ENCODE data around the gene GPR4. TPM values are rescaled to one million over a fixed set of nuclear protein-coding genes. Genes with fewer than 3 reads are reported as not detected.

The GPR4 gene
- polyA plus RNA-seq, 1 donor from 2014 or later: 0.25 TPM

DNA sequence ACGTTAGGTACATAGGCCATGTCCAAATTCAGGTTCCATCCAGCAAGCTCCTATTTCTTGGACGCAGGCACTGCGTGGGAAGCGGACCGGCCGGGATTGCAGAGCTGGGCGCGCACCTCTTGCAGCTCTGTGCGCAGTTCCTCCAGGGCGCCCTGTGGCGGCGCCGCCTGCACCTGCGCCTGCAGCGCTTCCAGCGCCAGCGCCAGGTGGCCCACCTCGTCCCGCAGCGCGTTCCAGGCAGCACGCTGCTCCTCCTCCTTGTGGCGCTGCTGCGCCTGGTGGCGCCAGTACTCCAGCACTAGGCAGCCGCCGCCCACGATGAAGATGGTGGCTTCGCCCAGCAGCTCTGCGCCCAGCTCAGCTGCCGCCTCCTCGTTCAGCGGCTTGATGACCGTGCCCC, 48.5 kb downstream of the GPR4 start:
- TF ChIP-seq MXI1 (conservative IDR thresholded peaks at IDR 0.05; ENCODE audit: poor library complexity, severe bottlenecking): no peak
- no peak for TF ChIP-seq SMC3 (conservative IDR thresholded peaks at IDR 0.05; ENCODE audit: poor library complexity)
- no peak for TF ChIP-seq TAF1 (IDR thresholded peaks at IDR 0.05; ENCODE audit: low read depth)
- TF ChIP-seq EZH2 (IDR thresholded peaks at IDR 0.05; ENCODE audit: borderline replicate concordance, insufficient read depth, low read length, poor library complexity, severe bottlenecking): no peak
- TF ChIP-seq EP300 (conservative IDR thresholded peaks at IDR 0.05; ENCODE audit: poor library complexity, severe bottlenecking): no peak
- no peak for TF ChIP-seq POLR2AphosphoS5 (IDR thresholded peaks at IDR 0.05)
- TF ChIP-seq REST (IDR thresholded peaks at IDR 0.05; ENCODE audit: borderline replicate concordance): no peak
- TF ChIP-seq RAD21 (conservative IDR thresholded peaks at IDR 0.05): no peak
- Histone ChIP-seq H3K79me2 (replicated peaks; ENCODE audit: insufficient read depth, low read length) (no peaks in the 10 kb centered on the region), H3K9me3 (ENCODE audit: low read length) (no peaks in the 10 kb centered on the region), H3K36me3 (ENCODE audit: insufficient read depth, low read length) (no peaks in the 10 kb centered on the region), H3K4me3 (ENCODE audit: low read length) (no peak overlapping the region), H3K9me2 (ENCODE audit: insufficient read depth, low read length) (no peaks in the 10 kb centered on the region), H4K20me1 (ENCODE audit: insufficient read depth) (no peaks in the 10 kb centered on the region), H3F3A (ENCODE audit: insufficient read depth, low read length, poor library complexity, severe bottlenecking) (no peaks in the 10 kb centered on the region), H3K9ac (ENCODE audit: low read length) (no peak overlapping the region), H3K27ac (ENCODE audit: low read length) (no peak overlapping the region), H2AFZ (ENCODE audit: low read depth, low read length) (no peak overlapping the region), H3K27me3 (ENCODE audit: insufficient read depth, low read depth, low read length) (no peaks in the 10 kb centered on the region), H3K4me2 (ENCODE audit: low read length) (no peak overlapping the region)

DNA sequence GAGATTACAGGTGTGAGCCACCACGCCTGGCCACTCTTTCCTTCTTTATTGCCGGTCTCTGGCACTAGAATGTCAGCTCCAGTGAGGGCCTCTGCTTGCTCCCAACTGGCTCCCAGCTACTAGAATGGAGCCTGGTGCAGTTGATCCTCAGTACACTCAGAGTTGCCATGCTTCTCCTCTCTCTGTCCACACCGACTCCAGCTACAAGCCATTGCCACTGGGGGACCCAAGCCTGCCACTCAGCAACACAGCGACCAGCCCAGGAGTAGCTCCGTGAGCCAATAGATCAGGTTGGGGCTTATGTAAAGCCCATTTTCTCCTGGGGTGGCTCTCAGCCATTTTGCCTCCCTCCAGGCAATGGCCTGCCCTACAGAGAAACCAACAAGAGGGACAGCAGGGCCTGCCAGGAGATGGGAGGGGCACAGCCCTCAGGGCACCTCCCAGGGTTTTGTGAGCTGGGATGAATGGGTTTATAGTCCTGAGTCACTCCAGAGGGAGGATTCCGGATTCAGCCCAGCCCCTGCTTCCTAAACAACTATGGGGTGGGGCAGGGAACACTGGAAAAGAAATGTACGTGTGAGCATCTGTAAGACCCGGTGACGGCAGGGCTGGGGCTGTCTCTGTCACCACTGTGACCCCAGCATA, 53.9 kb downstream of the GPR4 start:
- H3K4me2 ChIP-seq (ENCODE audit: low read length): no peak overlapping the region
- H3F3A ChIP-seq (ENCODE audit: insufficient read depth, low read length, poor library complexity, severe bottlenecking): no peaks in the 10 kb centered on the region
- H3K36me3 ChIP-seq (ENCODE audit: insufficient read depth, low read length): no peaks in the 10 kb centered on the region
- no peaks in the 10 kb centered on the region for H3K9me2 ChIP-seq (ENCODE audit: insufficient read depth, low read length)
- H2AFZ ChIP-seq (ENCODE audit: low read depth, low read length): no peak overlapping the region
- H3K27ac ChIP-seq (ENCODE audit: low read length): no peak overlapping the region
- TF ChIP-seq REST (IDR thresholded peaks at IDR 0.05; ENCODE audit: borderline replicate concordance) (no peak), EP300 (conservative IDR thresholded peaks at IDR 0.05; ENCODE audit: poor library complexity, severe bottlenecking) (no peak), POLR2AphosphoS5 (IDR thresholded peaks at IDR 0.05) (no peak), RAD21 (conservative IDR thresholded peaks at IDR 0.05) (no peak), EZH2 (IDR thresholded peaks at IDR 0.05; ENCODE audit: borderline replicate concordance, insufficient read depth, low read length, poor library complexity, severe bottlenecking) (no peak), CTCF (IDR thresholded peaks at IDR 0.05; ENCODE audit: poor library complexity, severe bottlenecking) (no peak), TAF1 (IDR thresholded peaks at IDR 0.05; ENCODE audit: low read depth) (no peak), SMC3 (conservative IDR thresholded peaks at IDR 0.05; ENCODE audit: poor library complexity) (no peak), MXI1 (conservative IDR thresholded peaks at IDR 0.05; ENCODE audit: poor library complexity, severe bottlenecking) (no peak)
- no peak overlapping the region for H3K4me3 ChIP-seq (ENCODE audit: low read length)
- no peak overlapping the region for H3K9ac ChIP-seq (ENCODE audit: low read length)
- H3K9me3 ChIP-seq (ENCODE audit: low read length): no peaks in the 10 kb centered on the region
- no peaks in the 10 kb centered on the region for H3K27me3 ChIP-seq (ENCODE audit: insufficient read depth, low read depth, low read length)
- H4K20me1 ChIP-seq (ENCODE audit: insufficient read depth): no peaks in the 10 kb centered on the region
- no peaks in the 10 kb centered on the region for H3K79me2 ChIP-seq (replicated peaks; ENCODE audit: insufficient read depth, low read length)
